AG09319 (cell line): ENCODE results near the gene PDCD11.

Experiments
- DNase-seq: peaks from one replicate; pipeline ENCODE4 v3.0.0-alpha.2; 2010; ENCODE audit warnings: low read depth; ENCODE audit errors: extremely low read depth
- TF ChIP-seq, protein P1 (sequence below): IDR thresholded peaks from 2 replicates; pipeline ENCODE4 v1.5.1; 2011; ENCODE audit warnings: low read depth, mild to moderate bottlenecking, inconsistent platforms, low read length, moderate library complexity

The PDCD11 gene

GRCh38 chr10:103492655-103493261 is 96.3 kb downstream of the PDCD11 start:
- no peak for DNase-seq
- TF ChIP-seq, protein P1, sequence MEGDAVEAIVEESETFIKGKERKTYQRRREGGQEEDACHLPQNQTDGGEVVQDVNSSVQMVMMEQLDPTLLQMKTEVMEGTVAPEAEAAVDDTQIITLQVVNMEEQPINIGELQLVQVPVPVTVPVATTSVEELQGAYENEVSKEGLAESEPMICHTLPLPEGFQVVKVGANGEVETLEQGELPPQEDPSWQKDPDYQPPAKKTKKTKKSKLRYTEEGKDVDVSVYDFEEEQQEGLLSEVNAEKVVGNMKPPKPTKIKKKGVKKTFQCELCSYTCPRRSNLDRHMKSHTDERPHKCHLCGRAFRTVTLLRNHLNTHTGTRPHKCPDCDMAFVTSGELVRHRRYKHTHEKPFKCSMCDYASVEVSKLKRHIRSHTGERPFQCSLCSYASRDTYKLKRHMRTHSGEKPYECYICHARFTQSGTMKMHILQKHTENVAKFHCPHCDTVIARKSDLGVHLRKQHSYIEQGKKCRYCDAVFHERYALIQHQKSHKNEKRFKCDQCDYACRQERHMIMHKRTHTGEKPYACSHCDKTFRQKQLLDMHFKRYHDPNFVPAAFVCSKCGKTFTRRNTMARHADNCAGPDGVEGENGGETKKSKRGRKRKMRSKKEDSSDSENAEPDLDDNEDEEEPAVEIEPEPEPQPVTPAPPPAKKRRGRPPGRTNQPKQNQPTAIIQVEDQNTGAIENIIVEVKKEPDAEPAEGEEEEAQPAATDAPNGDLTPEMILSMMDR = no peak

DNA sequence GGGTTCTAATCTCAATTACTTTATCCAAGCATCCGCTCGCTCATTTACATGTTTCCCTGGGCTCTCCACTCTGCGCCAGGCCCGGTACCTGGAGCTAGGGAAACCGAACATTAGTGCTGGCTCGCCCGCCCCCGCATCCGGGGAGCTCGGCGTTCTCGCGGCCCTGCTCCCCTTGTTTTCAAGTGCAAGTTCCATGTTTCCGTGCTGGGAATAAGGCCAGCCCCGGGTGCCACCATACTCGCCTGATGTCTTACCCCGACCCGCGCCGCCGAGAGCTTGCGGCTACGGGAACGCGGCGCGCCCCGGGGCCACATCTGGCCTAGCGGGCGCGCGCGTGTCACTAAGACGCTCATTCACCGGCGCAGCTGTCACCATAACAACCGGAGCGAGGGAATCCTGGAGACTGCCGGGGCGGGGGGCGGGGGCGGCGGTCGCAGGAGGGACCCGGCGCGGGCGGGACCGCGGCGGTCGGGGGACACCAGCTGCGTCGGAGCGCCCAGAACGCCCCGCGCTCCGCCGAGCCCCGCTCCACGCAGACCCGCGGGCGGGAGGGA is 97.0 kb downstream of the PDCD11 start, which contains the start of gene NEURL1:
TSS of gene NEURL1 (plus strand) at position 344 of the 554 bp plus-strand sequence. CDS start 683 bp downstream, outside the sequence.
- no peak for DNase-seq
- TF ChIP-seq, protein P1 = no peak

- TF ChIP-seq, protein P1 = no peak
- DNase-seq = no peak
Measured at GRCh38 chr10:103493916-103494877, 97.8 kb downstream of the PDCD11 start.

DNA sequence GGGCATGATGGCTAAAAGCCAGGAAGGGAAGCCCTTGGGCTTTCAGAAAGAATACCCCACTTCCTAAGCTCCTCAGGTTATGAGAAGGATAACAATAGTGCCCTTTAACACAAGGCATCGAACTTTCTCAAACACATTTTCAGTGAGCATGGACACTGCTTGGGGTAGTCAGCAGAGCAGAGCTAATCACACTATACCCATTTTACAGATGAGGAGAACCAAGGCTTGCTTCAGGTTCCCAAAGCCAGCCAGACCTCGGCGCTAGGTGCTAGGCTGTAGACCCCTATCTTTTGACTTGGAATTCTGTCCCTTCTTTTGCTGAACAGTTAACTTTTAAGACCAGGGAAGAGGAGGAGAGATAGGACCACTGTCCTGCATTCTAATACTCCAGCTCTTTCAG is 98.9 kb downstream of the PDCD11 start:
- TF ChIP-seq, protein P1 = no peak
- no peak for DNase-seq
